GM23338 (cell line): ENCODE results near the gene CES3. TPM values are rescaled to one million over a fixed set of nuclear protein-coding genes. Genes with fewer than 3 reads are reported as not detected.

Experiments
- ATAC-seq: fragments of 200-7000 bp; cut with Tn5 transposase; 3 replicates; pipeline ENCODE4 v1.9.1; 2020
- DNase-seq: peaks from one replicate; pipeline ENCODE4 v3.0.0-alpha.2; 2015; ENCODE audit warnings: low spot score
- H2AFZ ChIP-seq: fragments of 200-600 bp; sonication (generic); 2 replicates; pipeline ENCODE4 v1.8.0; 2016; ENCODE audit warnings: antibody characterized with exemption, mild to moderate bottlenecking, moderate library complexity
- H3F3A ChIP-seq: fragments of 200-600 bp; sonication (generic); replicated peaks from 2 replicates; pipeline ENCODE4 v1.8.0; 2017; ENCODE audit warnings: antibody characterized with exemption, mixed run types, low read depth
- H3K27ac ChIP-seq: fragments of 200-600 bp; sonication (generic); 2 replicates; pipeline ENCODE4 v1.6.1; 2016; ENCODE audit warnings: low read depth
- H3K27me3 ChIP-seq: fragments of 200-600 bp; sonication (generic); 2 replicates; pipeline ENCODE4 v1.8.0; 2016; ENCODE audit warnings: mild to moderate bottlenecking, mixed run types, moderate library complexity; ENCODE audit not compliant: insufficient read depth
- H3K36me3 ChIP-seq: fragments of 200-600 bp; sonication (generic); 2 replicates; pipeline ENCODE4 v1.8.0; 2016; ENCODE audit warnings: mild to moderate bottlenecking; ENCODE audit not compliant: insufficient read depth
- H3K4me1 ChIP-seq: fragments of 200-600 bp; sonication (generic); 2 replicates; pipeline ENCODE4 v1.8.0; 2016; ENCODE audit warnings: mild to moderate bottlenecking, moderate library complexity; ENCODE audit not compliant: insufficient read depth
- H3K4me2 ChIP-seq: fragments of 200-600 bp; sonication (generic); 2 replicates; pipeline ENCODE4 v1.7.1; 2017; ENCODE audit warnings: mixed run types
- H3K4me3 ChIP-seq: fragments of 200-600 bp; sonication (generic); 2 replicates; pipeline ENCODE4 v1.6.1; 2016; ENCODE audit warnings: mixed run types
- H3K79me2 ChIP-seq: fragments of 200-600 bp; sonication (generic); replicated peaks from 2 replicates; pipeline ENCODE4 v1.8.0; 2017; ENCODE audit warnings: mild to moderate bottlenecking; ENCODE audit not compliant: insufficient read depth
- H3K9me2 ChIP-seq: fragments of 200-600 bp; sonication (generic); 2 replicates; pipeline ENCODE4 v1.8.0; 2017; ENCODE audit not compliant: insufficient read depth
- H4K20me1 ChIP-seq: fragments of 200-600 bp; sonication (generic); replicated peaks from 2 replicates; pipeline ENCODE4 v1.8.0; 2017; ENCODE audit warnings: mild to moderate bottlenecking; ENCODE audit not compliant: insufficient read depth
- H3K27ac Mint-ChIP-seq: 2 replicates; pipeline ENCODE4 v1.8.0; 2020; ENCODE audit warnings: inconsistent platforms, mild to moderate bottlenecking, moderate library complexity, mixed read lengths
- H3K27me3 Mint-ChIP-seq: 3 replicates; pipeline ENCODE4 v1.8.0; 2022; ENCODE audit warnings: low read depth, mild to moderate bottlenecking, moderate library complexity, mixed read lengths, inconsistent platforms; ENCODE audit not compliant: insufficient read depth, poor library complexity
- H3K36me3 Mint-ChIP-seq: 3 replicates; pipeline ENCODE4 v1.8.0; 2021; ENCODE audit warnings: low read depth, mild to moderate bottlenecking, inconsistent platforms, moderate library complexity, mixed read lengths
- H3K4me1 Mint-ChIP-seq: 3 replicates; pipeline ENCODE4 v1.8.0; 2020; ENCODE audit warnings: mild to moderate bottlenecking, inconsistent platforms, mixed read lengths
- H3K4me3 Mint-ChIP-seq: 3 replicates; pipeline ENCODE4 v1.8.0; 2021; ENCODE audit warnings: moderate library complexity, mild to moderate bottlenecking, inconsistent platforms, mixed read lengths
- H3K9me3 Mint-ChIP-seq: 3 replicates; pipeline ENCODE4 v1.8.0; 2020; ENCODE audit warnings: moderate library complexity, mild to moderate bottlenecking, inconsistent platforms, mixed read lengths
- CREB1 ChIP-seq: fragments of 250-450 bp; sonication (Bioruptor Pico); IDR thresholded peaks from 2 replicates; pipeline ENCODE4 v1.5.0; 2020; ENCODE audit warnings: low read depth, mild to moderate bottlenecking, moderate library complexity
- CTCF ChIP-seq, 2 experiments: fragments of 200-600 bp in 1 of 2; sonication (generic) in 1 of 2; conservative IDR thresholded peaks; 2 replicates each; pipeline versions ENCODE4 v1.5.1 to v1.6.1; 2016 to 2017; ENCODE audit warnings: antibody characterized with exemption in 2 of 2, low read depth in 2 of 2, mild to moderate bottlenecking in 2 of 2, moderate library complexity in 1 of 2
- EZH2 ChIP-seq: fragments of 200-600 bp; sonication (generic); IDR thresholded peaks from one replicate; pipeline ENCODE4 v1.8.0; 2017; ENCODE audit warnings: antibody characterized with exemption, mild to moderate bottlenecking, low read depth; ENCODE audit not compliant: unreplicated experiment
- EZH2phosphoT487 ChIP-seq: fragments of 200-600 bp; sonication (generic); IDR thresholded peaks from one replicate; pipeline ENCODE4 v1.8.1; 2018; ENCODE audit warnings: antibody characterized with exemption; ENCODE audit not compliant: unreplicated experiment
- JUNB ChIP-seq: IDR thresholded peaks from one replicate; pipeline ENCODE4 v1.6.1; 2016; ENCODE audit warnings: antibody characterized with exemption; ENCODE audit not compliant: unreplicated experiment
- NANOG ChIP-seq: IDR thresholded peaks from 2 replicates; pipeline ENCODE4 v1.6.1; 2016; ENCODE audit warnings: antibody characterized with exemption, borderline replicate concordance
- POLR2AphosphoS5 ChIP-seq: IDR thresholded peaks from 2 replicates; pipeline ENCODE4 v1.6.1; 2016; ENCODE audit warnings: antibody characterized with exemption, low read depth
- STAT1 ChIP-seq: IDR thresholded peaks from one replicate; pipeline ENCODE4 v1.6.1; 2016; ENCODE audit warnings: antibody characterized with exemption; ENCODE audit not compliant: unreplicated experiment
- ZNF114 ChIP-seq: fragments of 250-450 bp; sonication (Bioruptor Pico); IDR thresholded peaks from 2 replicates; pipeline ENCODE4 v1.5.0; 2020; ENCODE audit warnings: mild to moderate bottlenecking, moderate library complexity
- ZNF331 ChIP-seq: fragments of 250-450 bp; sonication (Bioruptor Pico); IDR thresholded peaks from 2 replicates; pipeline ENCODE4 v1.5.0; 2020; ENCODE audit warnings: low read depth, mild to moderate bottlenecking, moderate library complexity
- ZNF462 ChIP-seq: fragments of 250-450 bp; sonication (Bioruptor Pico); IDR thresholded peaks from 2 replicates; pipeline ENCODE4 v1.5.0; 2020; ENCODE audit warnings: mild to moderate bottlenecking, moderate library complexity
- polyA plus RNA-seq: library from polyadenylated mRNA; unstranded; fragments of >200 nt; fragmentation: Nextera tagmentation; extraction: Ambion mirVana; gene quantifications from 2 replicates; pipeline ENCODE4 v1.2.1, GENCODE V29; 2016
- total RNA-seq: library from RNA; depleted of rRNA; stranded (reverse); fragments of >200 nt; shearing (Covaris generic); gene quantifications from 2 replicates; pipeline ENCODE4 v1.2.3, GENCODE V29; 2014
- TF ChIP-seq, protein P1 (sequence below): IDR thresholded peaks from one replicate; pipeline ENCODE4 v1.6.1; 2018; ENCODE audit warnings: antibody characterized with exemption; ENCODE audit not compliant: unreplicated experiment
- TF ChIP-seq, protein P2 (sequence below): IDR thresholded peaks from 2 replicates; pipeline ENCODE4 v1.6.1; 2016; ENCODE audit warnings: antibody characterized with exemption

Gene CES3
- total and polyA plus RNA-seq, 2 experiments from 2014 or later, result 0.55 to 1.0 TPM

- no peaks in the 10 kb centered on the region for H4K20me1 ChIP-seq
- no peaks in the 10 kb centered on the region for H3K9me3 Mint-ChIP-seq
- no peaks in the 10 kb centered on the region for H3K36me3 ChIP-seq
- TF ChIP-seq POLR2AphosphoS5 (no peak), ZNF331 (CRISPR knock-in tag) (no peak), EZH2phosphoT487 (no peak), STAT1 (no peak), ZNF114 (CRISPR knock-in tag) (no peak), JUNB (no peak), EZH2 (no peak), ZNF462 (no peak), CTCF (conservative IDR thresholded peaks at IDR 0.05; ENCODE audit: low read depth in 2 of 2) (no peak), CREB1 (CRISPR knock-in tag) (no peak), NANOG (no peak)
- TF ChIP-seq, protein P1, sequence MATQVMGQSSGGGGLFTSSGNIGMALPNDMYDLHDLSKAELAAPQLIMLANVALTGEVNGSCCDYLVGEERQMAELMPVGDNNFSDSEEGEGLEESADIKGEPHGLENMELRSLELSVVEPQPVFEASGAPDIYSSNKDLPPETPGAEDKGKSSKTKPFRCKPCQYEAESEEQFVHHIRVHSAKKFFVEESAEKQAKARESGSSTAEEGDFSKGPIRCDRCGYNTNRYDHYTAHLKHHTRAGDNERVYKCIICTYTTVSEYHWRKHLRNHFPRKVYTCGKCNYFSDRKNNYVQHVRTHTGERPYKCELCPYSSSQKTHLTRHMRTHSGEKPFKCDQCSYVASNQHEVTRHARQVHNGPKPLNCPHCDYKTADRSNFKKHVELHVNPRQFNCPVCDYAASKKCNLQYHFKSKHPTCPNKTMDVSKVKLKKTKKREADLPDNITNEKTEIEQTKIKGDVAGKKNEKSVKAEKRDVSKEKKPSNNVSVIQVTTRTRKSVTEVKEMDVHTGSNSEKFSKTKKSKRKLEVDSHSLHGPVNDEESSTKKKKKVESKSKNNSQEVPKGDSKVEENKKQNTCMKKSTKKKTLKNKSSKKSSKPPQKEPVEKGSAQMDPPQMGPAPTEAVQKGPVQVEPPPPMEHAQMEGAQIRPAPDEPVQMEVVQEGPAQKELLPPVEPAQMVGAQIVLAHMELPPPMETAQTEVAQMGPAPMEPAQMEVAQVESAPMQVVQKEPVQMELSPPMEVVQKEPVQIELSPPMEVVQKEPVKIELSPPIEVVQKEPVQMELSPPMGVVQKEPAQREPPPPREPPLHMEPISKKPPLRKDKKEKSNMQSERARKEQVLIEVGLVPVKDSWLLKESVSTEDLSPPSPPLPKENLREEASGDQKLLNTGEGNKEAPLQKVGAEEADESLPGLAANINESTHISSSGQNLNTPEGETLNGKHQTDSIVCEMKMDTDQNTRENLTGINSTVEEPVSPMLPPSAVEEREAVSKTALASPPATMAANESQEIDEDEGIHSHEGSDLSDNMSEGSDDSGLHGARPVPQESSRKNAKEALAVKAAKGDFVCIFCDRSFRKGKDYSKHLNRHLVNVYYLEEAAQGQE, result no peak
- TF ChIP-seq, protein P2, sequence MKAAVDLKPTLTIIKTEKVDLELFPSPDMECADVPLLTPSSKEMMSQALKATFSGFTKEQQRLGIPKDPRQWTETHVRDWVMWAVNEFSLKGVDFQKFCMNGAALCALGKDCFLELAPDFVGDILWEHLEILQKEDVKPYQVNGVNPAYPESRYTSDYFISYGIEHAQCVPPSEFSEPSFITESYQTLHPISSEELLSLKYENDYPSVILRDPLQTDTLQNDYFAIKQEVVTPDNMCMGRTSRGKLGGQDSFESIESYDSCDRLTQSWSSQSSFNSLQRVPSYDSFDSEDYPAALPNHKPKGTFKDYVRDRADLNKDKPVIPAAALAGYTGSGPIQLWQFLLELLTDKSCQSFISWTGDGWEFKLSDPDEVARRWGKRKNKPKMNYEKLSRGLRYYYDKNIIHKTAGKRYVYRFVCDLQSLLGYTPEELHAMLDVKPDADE, result no peak
- DNase-seq (no peak), ATAC-seq (no peak)
- no peak overlapping the region for H3K4me3 Mint-ChIP-seq
- no peak overlapping the region for H3K4me3 ChIP-seq
- H3K27ac Mint-ChIP-seq, result no peak overlapping the region
- no peak overlapping the region for H3K4me2 ChIP-seq
- H3K9me2 ChIP-seq, result no peaks in the 10 kb centered on the region
- H3K27ac ChIP-seq, result no peak overlapping the region
- no peaks in the 10 kb centered on the region for H3K79me2 ChIP-seq
- no peaks in the 10 kb centered on the region; the same call in 2 of the 3 replicates for H3K4me1 Mint-ChIP-seq
- H3K27me3 ChIP-seq, result peaks cover 19% of the 10 kb centered on the region
- H3F3A ChIP-seq, result no peaks in the 10 kb centered on the region
- no peaks in the 10 kb centered on the region for H3K4me1 ChIP-seq
- H3K27me3 Mint-ChIP-seq, result peaks cover 22% of the 10 kb centered on the region
- H2AFZ ChIP-seq, result no peak overlapping the region
- no peaks in the 10 kb centered on the region for H3K36me3 Mint-ChIP-seq
Observed at GRCh38 chr16:66919569-66920298, 41.3 kb upstream of the CES3 start.
